ENCODE data around the gene HMGN2. TPM values are rescaled to one million over a fixed set of nuclear protein-coding genes. Genes with fewer than 3 reads are reported as not detected.

The HMGN2 gene
- total RNA-seq = 100 to 1,000 TPM in 3 of 4 donors, 10 to 100 TPM in 1; 46.1 to 489 (median 201) TPM

DNA sequence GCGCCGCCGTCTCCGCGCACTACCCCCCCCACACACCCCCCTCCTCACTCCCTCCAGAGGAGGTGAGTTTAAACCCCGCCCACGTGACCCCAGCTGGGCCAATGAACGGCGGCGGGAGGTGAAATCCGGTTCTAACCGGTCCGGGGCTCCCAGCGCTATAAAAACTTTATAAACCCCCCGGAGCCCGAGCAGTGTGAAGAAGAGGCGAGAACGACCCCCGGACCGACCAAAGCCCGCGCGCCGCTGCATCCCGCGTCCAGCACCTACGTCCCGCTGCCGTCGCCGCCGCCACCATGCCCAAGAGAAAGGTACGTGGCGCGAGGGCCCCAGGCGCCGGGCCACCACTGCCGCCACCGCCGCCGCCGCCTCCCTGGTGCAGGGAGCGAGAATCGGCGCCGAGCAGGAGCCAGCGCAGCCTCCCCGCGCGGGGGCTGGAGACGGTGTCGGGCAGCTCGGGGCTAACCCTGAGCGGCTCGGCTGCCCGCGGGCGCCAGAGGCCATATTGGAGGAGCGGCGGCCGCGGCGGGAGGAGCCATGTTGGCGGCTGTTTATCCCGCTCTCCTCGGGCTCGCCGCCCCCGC lies at the start of gene HMGN2:
HMGN2 (plus strand) TSS at position 121 of the 581 bp plus-strand sequence; CDS start at position 294, 173 bp downstream.
- intact Hi-C loops (cut with DNase I; ENCODE audit: low total_unique reads) = no loop called here
- DNase-seq = peak; percentile 91 to 93
- Histone ChIP-seq H3K4me1 (peaks cover 3 to 10% of the 10 kb centered on the region in 2 donors), H3K4me3 (peak within 1 kb of the TSS; percentile 84 to 100), H3K27me3 (no peaks in the 10 kb centered on the region), H3K36me3 (no peaks in the 10 kb centered on the region), H3K9me3 (no peaks in the 10 kb centered on the region), H3K27ac (peak within 1 kb of the TSS; percentile 100)
- TF ChIP-seq, protein P1, sequence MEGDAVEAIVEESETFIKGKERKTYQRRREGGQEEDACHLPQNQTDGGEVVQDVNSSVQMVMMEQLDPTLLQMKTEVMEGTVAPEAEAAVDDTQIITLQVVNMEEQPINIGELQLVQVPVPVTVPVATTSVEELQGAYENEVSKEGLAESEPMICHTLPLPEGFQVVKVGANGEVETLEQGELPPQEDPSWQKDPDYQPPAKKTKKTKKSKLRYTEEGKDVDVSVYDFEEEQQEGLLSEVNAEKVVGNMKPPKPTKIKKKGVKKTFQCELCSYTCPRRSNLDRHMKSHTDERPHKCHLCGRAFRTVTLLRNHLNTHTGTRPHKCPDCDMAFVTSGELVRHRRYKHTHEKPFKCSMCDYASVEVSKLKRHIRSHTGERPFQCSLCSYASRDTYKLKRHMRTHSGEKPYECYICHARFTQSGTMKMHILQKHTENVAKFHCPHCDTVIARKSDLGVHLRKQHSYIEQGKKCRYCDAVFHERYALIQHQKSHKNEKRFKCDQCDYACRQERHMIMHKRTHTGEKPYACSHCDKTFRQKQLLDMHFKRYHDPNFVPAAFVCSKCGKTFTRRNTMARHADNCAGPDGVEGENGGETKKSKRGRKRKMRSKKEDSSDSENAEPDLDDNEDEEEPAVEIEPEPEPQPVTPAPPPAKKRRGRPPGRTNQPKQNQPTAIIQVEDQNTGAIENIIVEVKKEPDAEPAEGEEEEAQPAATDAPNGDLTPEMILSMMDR (IDR thresholded peaks at IDR 0.05) = peak in 1 of 4 experiments; percentile 19
- TF ChIP-seq POLR2A (IDR thresholded peaks at IDR 0.05) = peak; percentile 4 to 80

DNA sequence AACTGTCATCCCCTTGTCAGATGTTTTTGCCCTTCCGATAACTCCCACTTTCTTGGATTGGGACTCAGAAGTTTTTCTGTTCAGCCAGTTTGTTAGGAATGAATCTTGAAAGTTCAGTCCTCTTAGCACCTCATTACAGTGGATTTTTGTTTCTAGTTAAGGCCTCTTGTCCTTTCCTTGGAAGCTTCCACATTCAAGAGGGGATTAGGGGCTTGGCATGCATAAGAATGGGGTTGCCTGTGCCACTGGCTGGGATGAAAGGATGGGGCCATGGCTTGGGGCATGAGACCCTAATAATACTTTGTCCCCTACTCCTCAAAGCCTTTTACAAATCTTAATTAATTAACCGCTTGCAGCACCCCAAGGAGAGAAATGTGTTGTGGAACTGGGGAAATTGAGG lies 42.5 kb upstream of the HMGN2 start:
- Histone ChIP-seq H3K27ac (no peak overlapping the region), H3K36me3 (no peaks in the 10 kb centered on the region), H3K9me3 (no peaks in the 10 kb centered on the region), H3K4me3 (no peak overlapping the region), H3K27me3 (peaks cover 0 to 2% of the 10 kb centered on the region in 2 donors), H3K4me1 (peaks cover 0 to 10% of the 10 kb centered on the region in 2 donors)
- intact Hi-C loops (cut with DNase I; ENCODE audit: low total_unique reads) = no loop called here
- TF ChIP-seq, protein P1 (IDR thresholded peaks at IDR 0.05) = no peak
- no peak for TF ChIP-seq POLR2A (IDR thresholded peaks at IDR 0.05)
- DNase-seq = no peak

DNA sequence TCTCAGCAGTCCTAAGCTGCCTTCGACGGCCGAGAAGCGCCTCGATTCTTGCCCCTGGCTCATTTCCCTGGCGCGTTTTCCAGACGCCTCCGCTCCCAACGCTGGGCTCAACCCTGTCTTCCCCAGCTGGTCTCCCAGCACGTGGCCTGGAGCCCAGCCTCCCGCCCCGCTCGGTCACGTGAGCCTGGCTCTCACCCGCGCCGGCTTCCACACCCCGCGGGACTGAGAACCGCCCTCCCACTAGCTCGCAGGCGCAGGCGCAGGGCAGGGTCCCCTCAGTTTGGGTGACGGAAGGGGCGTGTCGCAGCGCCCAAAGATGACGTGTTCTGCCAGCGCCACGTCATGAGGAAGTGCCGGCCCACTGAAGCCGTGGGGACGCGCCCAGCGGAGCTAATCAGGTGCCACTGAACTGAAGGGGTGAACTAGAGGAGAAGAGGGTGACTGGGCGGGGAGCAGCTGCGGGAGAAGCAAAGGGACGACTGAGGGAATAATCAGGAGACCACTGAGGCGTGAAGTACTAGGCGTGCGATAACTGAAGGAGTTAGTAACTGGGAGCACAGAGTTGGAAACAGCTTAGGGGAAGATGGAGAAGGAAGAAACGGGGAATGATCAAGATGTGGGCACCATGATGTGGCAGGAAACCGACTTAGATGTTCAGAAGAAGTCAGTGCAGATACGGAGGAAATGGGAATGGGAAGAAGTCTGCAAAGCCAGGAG lies 40.1 kb upstream of the HMGN2 start, which contains the start of gene DHDDS:
DHDDS (plus strand) TSS at position 343 of the 717 bp plus-strand sequence. CDS start 625 bp downstream, outside the sequence.
- Histone ChIP-seq H3K27me3 (no peaks in the 10 kb centered on the region), H3K9me3 (no peaks in the 10 kb centered on the region), H3K4me3 (peak within 1 kb of the TSS; percentile 60 to 64), H3K4me1 (peaks cover 0 to 10% of the 10 kb centered on the region in 2 donors), H3K36me3 (no peaks in the 10 kb centered on the region), H3K27ac (peak within 1 kb of the TSS; percentile 57 to 79)
- peak; percentile 50 to 76 for TF ChIP-seq POLR2A (IDR thresholded peaks at IDR 0.05)
- TF ChIP-seq, protein P1 (IDR thresholded peaks at IDR 0.05) = peak in 2 of 4 experiments; percentile 9 to 28
- peak; percentile 97 to 98 for DNase-seq
- intact Hi-C loops (cut with DNase I; ENCODE audit: low total_unique reads) = no loop called here

DNA sequence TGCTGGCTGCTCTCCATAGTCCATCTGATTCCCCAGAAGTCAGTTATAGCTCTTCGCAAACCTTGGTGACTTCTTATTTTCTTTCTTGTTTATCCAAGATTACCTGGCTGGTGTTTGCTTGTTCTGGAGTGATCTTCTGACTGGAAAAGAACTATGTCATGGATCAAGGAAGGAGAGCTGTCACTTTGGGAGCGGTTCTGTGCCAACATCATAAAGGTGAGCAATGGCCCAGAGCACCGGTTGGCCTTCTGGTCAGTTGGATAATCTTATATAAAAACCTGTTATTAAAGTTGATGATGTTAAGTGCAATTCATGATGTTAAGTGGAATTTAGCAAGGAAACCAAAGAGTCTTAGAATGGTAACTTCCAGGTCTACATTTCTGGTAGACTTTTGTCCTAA lies 39.4 kb upstream of the HMGN2 start:
- peak overlapping the region; percentile 60 to 64 for H3K4me3 ChIP-seq
- H3K4me1 ChIP-seq = peaks cover 0 to 10% of the 10 kb centered on the region in 2 donors
- no peaks in the 10 kb centered on the region for H3K36me3 ChIP-seq
- no peaks in the 10 kb centered on the region for H3K27me3 ChIP-seq
- intact Hi-C loops (cut with DNase I; ENCODE audit: low total_unique reads) = no loop called here
- no peaks in the 10 kb centered on the region for H3K9me3 ChIP-seq
- H3K27ac ChIP-seq = peak overlapping the region; percentile 57 to 79
- no peak for DNase-seq
- TF ChIP-seq, protein P1 (IDR thresholded peaks at IDR 0.05) = no peak
- TF ChIP-seq POLR2A (IDR thresholded peaks at IDR 0.05) = no peak

All from uterus (tissue), 4 donors.